Liver (tissue), 3 donors: ENCODE data around the gene PHLPP1.

Experiments used
- ATF3 ChIP-seq: IDR thresholded peaks from 2 replicates; pipeline ENCODE4 v1.6.1; 2016; ENCODE audit warnings: antibody characterized with exemption
- CTCF ChIP-seq: fragments of 150-350 bp; IDR thresholded peaks from 2 replicates; pipeline ENCODE4 v1.5.1; 2017; ENCODE audit warnings: improper control_type of control experiment, low read depth, low read length; ENCODE audit not compliant: missing input control
- GABPA ChIP-seq, 2 donors: IDR thresholded peaks in 1 of 2; conservative IDR thresholded peaks in 1 of 2; 2 replicates each; pipeline ENCODE4 v1.6.1; 2016; ENCODE audit warnings: antibody characterized with exemption in 2 of 2, mild to moderate bottlenecking in 1 of 2, moderate library complexity in 1 of 2
- HNF4A ChIP-seq, 2 donors: conservative IDR thresholded peaks; 2 replicates each; pipeline ENCODE4 v1.6.1; 2016; ENCODE audit warnings: antibody characterized with exemption in 2 of 2, mild to moderate bottlenecking in 2 of 2
- MAX ChIP-seq: IDR thresholded peaks from 2 replicates; pipeline ENCODE4 v1.6.1; 2016; ENCODE audit warnings: antibody characterized with exemption
- SP1 ChIP-seq: IDR thresholded peaks from 2 replicates; pipeline ENCODE4 v1.6.1; 2018; ENCODE audit warnings: antibody characterized with exemption, mild to moderate bottlenecking
- TAF1 ChIP-seq: conservative IDR thresholded peaks from 2 replicates; pipeline ENCODE4 v1.6.1; 2016; ENCODE audit warnings: antibody characterized with exemption, mild to moderate bottlenecking
- YY1 ChIP-seq: IDR thresholded peaks from 2 replicates; pipeline ENCODE4 v1.6.1; 2016; ENCODE audit warnings: antibody characterized with exemption, mild to moderate bottlenecking
- donor health status: healthy.
- donor health status: healthy.

GRCh38 chr18:62935994-62936393, 220.7 kb downstream of the PHLPP1 start:
- TF ChIP-seq YY1, result no peak
- no peak for TF ChIP-seq ATF3
- TF ChIP-seq CTCF, result no peak
- TF ChIP-seq GABPA (IDR thresholded peaks at IDR 0.05 in 1 of 2, conservative IDR thresholded peaks at IDR 0.05 in 1 of 2), result no peak
- TF ChIP-seq TAF1, result no peak
- TF ChIP-seq HNF4A (conservative IDR thresholded peaks at IDR 0.05), result no peak
- no peak for TF ChIP-seq MAX
- TF ChIP-seq SP1, result no peak
